ENCODE measurements around the gene TRABD.
"Not testable (repeated sequence)": the region's sequence is repeated elsewhere in the genome, so short reads cannot be mapped to it uniquely, and the experiment has no call there.

The TRABD gene

DNA sequence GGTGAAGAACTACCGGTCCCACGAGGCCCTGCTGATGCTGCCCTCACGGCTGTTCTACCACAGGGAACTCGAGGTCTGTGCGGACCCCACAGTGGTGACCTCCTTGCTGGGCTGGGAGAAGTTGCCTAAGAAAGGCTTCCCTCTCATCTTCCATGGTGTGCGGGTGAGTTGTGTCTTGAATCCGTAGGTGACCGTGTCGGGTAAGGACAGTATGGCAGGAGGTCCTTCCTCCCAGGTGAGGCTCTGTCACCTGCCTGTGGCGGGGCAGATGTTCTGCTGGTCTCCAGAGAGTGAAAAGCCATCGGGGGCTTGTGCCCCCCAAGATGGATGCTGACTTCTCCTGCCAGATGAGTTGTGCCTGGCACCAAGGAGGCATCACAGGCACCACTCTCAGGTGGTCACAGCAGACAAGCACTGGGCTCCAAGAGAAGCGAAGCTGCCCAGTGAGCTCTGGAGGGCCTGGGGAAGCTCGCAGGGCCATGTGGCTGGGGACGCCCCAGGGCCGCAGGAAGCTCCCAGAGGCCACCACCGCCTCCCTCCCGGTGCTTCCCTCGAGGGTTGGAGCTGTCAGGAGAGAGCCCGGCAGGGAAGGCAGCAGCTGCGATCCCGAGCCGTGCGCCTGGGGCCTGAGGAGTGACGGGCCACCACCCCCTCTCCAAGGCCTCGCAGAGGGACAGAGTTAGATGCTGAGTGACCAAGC, 32.5 kb upstream of the TRABD start:
- DNase-seq: no peak

DNA sequence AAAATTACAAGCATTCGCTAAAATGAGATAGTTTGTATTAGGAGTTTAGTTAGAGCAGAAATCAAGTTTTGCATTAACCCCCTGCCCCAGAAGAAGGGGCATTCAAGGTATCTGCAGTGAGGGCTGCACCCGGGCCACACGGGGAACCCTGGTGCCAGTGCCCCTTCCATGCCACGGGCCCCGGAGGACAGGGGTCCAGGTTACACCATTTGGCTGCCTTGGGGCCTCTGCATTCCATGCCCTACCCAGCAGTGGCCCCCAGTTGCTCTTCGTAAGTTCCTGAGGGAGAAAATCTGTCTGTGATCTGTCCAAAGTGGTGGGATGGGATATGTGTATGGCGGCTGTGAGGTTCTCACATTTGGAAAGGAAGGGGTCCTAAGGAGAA, 32.0 kb upstream of the TRABD start:
- no peak for DNase-seq

DNA sequence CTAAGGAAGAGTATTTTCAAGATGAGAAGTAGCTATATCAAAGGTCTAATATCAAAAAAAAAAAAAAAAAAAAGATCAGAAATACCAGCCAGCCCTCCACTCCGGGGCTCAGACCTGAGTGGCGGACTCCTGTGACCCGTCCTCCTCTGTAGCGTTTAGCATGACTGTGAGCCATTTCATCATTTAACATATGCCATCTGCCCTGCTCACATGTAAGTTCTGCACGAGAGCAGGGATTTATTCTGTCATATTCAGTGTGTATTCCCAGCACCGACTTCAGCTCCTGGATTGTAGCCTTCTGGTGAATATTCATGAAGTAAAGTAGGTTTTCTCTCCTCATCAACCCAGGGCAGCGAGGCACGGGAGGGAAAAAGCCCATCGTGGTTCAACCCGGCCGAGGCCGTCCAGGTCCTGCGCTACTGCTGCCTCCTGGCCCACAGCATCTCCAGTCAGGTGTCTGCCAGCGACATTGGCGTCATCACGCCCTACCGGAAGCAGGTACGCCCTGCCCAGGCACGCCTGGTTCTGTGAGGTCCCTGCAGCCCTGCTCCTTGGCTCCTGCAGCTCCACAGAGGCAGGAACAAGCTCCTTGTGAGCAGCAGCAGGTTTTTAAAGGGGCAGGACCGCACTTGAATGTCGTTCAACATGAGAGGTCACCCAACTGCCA, 27.9 kb upstream of the TRABD start:
- no peak for DNase-seq

DNA sequence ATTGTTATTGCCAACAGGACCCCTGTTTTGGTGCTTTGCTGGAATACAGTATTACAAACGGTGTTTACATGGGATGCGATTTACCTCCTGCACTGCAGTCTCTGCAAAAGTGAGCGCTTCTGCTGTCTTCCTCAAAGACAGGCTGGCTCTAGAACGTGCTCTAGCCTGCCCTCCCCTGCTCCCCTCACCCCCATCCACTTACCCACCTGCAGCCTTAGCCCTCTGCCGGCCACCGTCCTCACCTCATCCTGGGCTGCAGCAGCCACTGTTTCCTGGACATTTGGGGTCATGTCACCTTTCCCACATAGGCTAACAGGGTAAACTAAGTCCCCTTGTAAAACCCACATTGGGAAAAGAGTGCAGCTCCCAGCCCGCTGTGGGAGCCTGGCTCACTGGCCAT, 24.8 kb upstream of the TRABD start:
- no peak for DNase-seq

DNA sequence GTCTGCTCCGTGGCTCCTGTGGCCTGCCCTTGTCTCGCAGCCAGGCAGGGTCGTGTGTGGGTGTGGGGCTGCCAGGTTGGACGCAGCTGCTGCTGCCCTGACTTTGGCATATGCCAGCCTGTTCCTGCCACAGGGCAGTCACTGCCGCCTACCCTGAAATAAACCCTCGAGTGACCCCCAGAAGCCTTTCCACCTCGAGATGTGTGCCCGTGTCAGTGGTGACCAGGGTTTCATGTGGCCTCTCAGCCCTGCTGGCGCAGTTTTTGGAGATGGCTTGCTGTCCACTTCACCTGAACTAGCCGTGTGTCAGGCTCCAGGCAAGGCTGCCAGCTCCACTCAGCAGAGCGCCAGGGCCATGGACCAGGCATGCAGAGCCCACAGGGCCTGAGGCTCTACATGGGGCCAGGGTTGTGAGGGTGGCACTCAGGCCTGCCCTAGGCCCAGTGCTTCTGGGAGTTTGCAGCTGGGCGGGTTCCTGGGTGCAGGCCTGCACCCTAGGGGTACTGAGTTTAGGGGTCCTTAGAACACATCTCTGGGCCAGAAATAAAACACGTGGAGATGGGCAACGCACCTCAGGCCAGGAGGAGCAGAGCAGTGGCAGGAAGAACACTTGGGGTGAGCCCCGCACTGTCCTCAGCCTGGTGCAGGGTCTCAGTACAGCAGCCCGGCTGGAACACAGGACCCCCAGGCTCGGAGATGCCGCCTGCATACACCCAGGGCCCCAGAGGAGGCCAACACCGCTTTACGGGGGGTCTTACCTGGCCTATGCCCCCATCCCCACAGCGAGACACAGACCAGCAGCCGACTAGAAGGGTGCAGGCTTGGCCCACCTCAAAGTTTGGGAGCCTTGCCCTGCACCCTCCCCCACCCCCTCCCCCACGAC, 24.0 kb upstream of the TRABD start:
- DNase-seq: no peak

DNA sequence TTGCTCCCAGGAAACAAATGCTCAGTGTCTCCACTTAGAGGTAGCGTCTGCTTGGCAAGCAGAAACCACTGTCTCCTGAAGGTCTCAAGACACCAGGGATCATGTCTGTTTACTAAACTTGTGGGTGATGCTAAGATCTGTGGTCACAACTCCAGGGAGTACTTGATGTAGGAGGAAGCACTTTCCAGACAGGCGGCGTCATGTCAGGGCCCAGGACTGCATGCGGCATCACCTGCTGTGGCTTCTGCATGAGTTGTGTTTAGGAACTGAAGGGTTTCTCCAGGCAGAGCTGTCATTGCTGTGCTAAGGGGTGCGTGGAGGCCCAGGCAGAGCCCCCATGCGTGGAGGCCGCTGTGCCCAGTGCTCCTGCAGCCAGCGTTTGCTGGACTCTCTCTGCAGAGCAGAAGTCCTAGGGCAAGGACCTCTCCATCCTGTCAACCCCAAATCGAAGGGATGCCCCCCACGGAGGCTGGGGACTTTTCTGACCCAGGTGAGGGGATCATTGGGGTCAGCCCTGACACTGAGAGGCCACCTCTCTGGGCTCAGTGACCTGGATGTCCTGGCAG, 23.2 kb upstream of the TRABD start:
- no peak for DNase-seq

DNA sequence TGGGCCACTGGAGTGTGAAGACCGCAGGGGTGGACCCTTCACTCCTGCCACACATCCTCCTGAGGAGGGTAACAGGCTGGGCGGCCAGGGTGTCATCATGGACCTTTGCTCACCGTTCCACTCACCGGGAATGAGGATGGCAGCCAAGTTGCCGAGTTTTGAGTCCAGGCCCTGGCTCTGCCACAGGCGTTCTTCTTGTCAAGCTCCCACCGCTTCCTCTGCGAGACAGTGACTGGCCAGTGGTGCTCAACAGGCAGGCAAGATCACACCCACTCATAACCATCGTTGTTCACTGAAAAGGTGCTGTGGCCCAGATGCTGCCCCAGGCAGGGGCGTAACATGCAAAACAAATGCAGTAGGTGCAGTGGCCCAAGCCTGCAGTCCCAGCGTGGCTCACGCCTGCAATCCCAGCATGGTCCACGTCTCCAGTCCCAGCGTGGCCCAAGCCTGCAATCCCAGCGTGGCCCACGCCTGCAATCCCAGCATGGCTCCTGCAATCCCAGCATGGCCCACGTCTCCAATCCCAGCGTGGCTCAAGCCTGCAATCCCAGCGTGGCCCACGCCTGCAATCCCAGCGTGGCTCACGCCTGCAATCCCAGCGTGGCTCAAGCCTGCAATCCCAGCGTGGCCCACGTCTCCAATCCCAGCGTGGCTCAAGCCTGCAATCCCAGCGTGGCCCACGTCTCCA, 20.1 kb upstream of the TRABD start:
- no peak for DNase-seq

DNA sequence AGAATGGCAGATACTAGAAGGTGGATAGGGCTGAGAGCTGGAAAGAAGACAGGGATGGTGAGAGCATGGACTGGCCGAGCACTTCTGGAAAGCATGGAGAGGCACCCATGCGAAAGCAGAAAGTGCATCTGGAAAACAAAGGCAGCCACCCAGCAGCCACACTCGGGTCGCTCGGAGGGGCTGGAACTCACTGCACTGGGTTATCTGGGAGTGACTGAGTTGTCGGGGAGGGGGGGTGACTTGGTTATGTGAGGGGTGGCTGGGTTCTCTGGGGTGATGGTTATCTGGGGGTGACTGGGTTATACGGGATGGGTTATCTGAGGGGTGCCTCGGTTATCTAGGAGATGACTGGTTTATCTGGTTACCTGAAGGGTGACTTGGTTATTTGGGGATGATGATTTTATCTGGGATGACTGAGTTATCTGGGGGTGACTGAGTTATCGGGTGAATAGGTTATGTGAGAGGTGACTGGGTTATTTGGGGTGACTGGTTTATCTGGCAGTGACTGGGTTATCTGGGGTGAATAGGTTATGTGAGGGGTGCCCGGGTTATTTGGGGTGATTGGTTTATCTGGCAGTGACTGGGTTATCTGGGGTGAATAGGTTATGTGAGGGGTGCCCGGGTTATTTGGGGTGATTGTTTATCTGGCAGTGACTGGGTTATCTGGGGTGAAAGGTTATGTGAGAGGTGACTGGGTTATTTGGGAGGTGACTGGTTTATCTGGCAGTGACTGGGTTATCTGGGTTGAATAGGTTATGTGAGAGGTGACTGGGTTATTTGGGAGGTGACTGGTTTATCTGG, 17.8 kb upstream of the TRABD start:
- no peak for DNase-seq

DNA sequence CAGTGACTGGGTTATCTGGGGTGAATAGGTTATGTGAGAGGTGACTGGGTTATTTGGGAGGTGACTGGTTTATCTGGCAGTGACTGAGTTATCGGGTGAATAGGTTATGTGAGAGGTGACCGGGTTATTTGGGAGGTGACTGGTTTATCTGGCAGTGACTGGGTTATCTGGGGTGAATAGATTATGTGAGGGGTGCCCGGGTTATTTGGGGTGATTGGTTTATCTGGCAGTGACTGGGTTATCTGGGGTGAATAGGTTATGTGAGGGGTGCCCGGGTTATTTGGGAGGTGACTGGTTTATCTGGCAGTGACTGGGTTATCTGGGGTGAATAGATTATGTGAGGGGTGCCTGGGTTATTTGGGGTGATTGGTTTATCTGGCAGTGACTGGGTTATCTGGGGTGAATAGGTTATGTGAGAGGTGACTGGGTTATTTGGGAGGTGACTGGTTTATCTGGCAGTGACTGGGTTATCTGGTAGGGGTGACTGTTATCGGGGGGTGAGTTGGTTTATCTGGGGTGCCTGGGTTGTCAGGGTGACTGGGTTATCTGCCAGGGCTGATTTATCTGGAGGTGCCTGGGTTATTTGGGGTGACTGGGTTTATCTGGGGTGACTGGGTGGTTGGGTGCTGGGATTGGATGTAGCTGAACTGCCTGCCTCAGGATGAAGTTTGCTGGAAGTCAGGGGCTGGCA, 17.1 kb upstream of the TRABD start:
- DNase-seq: not testable (repeated sequence)

DNA sequence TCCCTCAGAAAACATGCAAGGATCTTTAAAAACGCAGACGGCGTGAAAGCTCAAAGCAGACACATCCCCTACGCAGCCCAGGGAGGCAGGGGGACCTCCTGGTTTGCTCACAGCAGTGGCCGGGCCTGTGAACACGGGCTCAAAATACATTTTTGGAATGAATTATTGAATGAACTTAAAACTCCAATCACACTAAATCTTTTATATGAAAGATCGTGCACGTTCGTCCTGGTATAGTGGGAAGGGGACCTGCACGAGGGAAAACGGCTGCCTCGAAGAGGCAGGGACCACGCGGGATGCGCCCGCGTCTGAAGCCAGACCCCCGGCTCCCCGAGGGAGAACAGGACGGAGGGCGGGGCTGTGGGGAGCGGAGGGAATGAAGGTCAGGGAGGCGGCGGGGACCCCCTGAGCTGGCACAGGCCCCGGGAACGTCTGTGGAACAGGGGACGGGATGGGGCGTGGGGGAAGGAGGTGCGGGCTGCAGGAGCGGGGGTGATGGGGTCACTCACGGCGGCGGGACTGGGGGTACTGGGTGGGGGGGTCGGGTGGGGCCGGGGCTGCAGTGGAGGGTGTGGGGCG, 16.4 kb upstream of the TRABD start:
- no peak for DNase-seq

DNA sequence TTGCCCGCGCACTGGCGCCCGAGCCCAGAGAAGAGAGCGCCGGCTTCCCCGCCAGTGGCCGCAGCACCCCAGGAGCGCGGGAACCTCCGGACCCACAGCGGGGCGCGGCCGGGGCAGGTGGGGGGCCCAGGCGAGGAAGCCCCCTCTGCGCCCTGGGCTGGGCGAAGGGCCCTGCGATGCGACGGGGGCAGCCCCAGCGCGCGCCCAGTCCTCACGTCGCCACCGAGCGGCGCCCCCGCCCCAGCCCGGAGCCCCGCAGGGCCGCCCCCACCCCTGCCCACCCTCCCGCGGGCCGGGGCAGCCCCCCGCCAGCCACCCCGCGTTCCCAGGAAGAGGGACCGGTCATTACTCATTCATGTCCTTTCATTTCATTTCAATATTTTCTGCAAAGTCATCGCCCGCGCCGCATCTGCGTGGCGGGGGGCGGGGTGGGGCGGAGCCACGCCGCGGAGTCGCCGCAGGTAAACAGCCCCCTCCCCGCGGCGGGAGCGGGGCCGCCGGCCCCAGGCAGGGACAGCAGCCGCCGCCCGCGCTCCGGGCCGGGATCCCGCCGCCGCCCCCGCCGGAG, 15.9 kb upstream of the TRABD start:
- DNase-seq: no peak

DNA sequence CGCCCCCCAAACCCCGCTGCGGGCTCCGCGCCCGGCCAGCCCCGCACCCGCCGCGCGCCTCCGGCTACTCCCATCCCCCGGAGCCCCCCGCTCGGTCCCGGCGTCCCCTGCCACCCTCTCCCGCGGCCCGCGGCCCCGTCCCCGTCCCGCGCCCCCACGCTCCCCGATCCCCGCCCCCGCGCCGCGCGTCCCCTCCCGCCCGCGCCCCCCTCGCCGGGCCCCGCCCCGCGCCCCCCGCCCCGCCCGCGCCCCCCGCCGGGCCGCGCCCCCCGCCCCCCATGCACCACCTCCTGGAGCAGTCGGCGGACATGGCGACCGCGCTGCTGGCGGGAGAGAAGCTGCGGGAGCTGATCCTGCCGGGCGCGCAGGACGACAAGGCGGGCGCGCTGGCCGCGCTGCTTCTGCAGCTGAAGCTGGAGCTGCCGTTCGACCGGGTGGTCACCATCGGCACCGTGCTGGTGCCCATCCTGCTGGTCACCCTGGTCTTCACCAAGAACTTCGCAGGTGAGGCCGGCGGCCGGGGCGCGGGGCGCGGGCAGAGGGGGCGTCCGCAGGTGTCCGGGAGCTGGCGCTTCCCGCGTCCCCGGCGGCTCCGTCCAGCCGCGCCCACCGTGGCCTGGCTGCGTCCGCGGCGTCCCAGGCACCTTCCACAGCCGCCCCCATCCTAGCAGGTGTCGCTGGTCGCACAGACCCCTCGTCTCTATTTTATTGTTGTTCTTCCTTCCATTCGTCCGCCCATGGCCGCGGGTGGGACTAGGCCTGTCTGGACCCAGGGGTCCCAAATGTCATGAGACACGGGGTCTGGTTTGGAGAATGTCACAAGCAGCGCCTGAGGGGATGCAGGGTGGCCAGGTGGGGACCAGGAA, 15.0 kb upstream of the TRABD start, which contains the start of gene PANX2:
TSS of gene PANX2 (plus strand) at position 279 of the 866 bp plus-strand sequence. CDS start at position 279, 0 bp downstream.
- no peak for DNase-seq

DNA sequence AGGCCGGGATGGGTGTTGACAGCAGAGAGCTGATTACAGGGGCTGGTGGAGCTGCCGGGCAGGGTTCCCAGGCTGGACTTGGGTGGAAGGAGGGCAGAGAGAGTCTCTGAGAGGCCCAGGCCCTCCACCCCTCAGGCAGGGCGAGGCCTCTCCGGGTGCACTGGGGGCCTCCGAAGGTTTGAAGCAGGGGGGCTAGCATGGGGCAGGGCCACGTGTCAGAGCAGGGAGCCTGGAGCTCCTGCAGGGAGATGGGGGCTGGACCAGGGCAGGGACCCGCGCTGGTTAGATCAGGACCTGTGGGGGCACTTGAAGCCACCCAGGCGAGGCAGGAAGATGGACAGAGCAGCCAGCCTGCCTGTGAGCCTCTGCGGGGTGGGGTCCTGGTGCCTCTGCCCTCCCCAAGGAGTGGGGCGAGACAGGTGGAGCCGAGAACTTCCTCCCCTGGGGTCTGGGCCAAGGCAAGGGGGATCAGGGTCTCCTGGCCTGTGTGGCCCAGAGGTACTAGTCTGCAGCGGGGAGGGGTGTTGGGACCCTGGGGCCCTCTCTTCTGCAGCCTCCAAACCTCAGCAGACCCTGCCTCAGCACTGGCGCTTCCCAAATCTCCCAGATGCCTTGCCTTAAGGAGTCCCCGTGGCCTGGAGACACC, 14.3 kb upstream of the TRABD start:
- no peak for DNase-seq

DNA sequence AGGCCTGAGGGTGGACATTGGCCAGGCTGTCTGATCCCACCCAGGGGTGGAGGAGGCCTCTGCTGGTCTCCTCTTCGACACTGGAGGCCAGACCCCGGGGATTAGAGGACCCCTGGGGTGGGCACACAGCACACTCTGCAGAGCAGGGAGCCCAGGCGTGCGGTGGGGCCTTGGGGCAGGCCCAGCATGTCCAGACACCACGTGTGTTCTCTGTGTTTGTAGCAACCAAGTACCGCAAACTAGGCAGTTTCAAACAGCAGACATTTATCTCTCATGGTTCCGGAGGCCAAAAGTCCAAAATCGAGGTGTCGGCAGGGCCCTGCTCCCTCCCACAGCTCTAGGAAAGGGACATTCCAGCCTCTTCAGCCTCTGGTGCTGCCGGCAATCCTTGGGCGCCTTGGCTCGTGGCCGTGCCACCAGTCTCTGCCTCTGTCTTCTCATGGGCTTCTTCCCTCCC, 13.7 kb upstream of the TRABD start:
- DNase-seq: no peak

DNA sequence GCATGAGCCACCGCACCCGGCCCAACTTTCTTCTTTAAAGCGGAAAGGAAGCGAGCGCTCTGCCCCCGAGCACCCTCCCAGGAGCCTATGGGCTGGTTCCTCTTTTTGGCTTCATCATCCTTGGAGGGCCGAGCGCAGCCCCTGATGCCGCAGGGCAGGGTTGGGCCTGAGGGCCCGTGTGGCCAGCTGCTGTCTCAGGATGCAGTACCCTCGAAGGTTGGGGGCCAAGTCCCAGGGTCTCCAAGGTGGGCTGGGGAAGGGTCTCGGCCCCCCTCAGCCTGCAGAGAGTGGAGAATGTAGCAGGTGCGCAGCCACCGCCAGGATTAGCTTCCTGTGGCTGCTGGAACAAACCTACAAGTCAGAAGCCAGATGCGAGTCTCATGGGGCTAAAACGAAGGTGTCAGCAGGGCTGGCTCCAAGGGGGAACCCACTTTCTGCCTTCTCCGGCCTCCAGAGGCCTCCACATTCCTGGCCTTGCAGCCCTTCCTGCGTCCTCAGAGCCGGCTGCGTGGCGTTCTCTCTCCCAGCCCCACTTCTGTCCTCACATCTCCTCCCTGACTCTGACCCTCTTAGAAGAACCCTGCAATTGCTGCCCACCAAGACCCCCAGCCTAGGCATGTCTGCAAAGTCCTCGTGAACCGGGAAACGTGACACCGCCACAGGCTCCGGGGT, 12.3 kb upstream of the TRABD start:
- no peak for DNase-seq

DNA sequence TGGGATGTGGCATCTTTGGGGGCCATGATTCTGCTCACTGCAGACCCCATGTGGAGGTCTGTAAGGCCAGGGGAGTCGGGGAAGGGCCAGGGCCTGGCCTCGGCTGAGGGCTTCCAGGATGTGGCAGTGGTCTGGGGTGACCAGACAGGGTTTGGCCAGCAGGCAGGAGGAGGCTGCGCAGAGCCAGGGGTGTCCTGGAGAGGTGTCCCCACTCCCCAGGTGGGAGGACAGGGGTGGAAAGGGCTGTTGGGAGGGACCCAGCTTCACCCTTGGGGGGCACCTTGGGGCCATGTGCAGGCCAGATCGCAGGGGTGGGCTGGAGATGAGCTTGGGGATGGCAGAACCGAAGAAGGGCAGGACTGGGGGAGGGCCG, 11.7 kb upstream of the TRABD start:
- DNase-seq: no peak

DNA sequence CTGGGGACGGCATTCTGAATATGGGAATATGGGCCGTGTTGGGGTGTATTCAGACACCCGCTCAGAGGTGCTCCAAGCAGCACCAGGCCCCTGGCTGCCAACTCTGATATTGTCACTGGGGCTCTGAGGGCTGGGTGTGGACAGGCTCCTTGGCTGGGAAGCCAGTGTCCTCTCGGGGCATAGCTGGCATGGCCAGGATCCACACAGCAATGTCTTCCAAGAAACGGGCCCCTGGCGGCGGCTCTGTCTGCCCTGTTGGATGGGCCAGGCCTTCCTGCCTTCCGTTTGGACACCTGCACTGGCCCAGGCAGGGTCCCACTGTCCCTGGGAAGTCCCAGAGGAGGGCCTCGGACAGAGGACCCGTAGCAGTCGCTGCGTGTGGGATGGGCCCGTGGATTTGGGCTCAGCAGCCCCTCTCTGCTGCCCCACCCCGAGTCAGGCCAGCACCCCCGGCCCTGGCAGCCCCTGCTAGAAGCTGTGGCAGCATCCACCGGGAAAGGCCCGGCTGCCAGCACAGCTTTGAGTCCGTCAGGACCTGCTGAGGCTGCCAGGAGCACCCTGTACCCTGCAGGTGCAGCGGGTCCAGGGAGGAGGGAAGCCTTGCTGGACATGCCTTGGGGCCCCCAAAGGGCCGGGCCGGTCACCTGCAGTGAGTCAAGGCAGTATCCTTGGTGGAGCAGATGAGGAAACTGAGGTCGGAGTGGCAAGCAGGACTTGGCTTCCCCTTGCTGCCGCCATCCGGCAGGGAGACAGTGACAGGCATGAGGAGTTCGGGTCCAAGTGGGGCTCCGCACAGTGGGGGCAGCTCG, 11.1 kb upstream of the TRABD start:
- DNase-seq: no peak

DNA sequence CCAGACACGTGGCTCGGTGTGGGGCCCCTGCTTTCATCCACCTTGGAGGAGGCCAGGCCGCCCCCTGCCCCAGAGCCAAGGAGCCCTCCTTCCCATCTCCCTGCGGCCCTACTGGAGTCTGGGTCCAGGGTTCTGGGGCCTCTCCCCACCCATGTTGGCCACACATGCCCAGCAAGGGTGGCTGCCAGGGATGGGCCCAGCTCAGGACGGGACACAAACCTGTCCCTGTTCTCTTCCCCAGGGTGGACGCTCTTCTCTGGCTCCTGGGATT, 10.6 kb upstream of the TRABD start:
- no peak for DNase-seq

Data from DMS153 (cell line).